Retinal pigment epithelial cell (primary cell): ENCODE measurements around the gene PIH1D1.

ENCODE experiments used
- DNase-seq: peaks from one replicate; pipeline ENCODE4 v3.0.0-alpha.2; 2010; ENCODE audit warnings: low read depth
- H3K4me3 ChIP-seq: 2 replicates; pipeline ENCODE4 v1.5.1; 2011; ENCODE audit warnings: mild to moderate bottlenecking, low read length, control low read depth, moderate library complexity
- CTCF ChIP-seq: conservative IDR thresholded peaks from 2 replicates; pipeline ENCODE4 v1.5.1; 2011; ENCODE audit warnings: low read depth, low read length, control low read depth, inconsistent platforms

PIH1D1 gene

GRCh38 chr19:49421878-49422202 lies 29.8 kb downstream of the PIH1D1 start:
- H3K4me3 ChIP-seq = no peak overlapping the region
- no peak for TF ChIP-seq CTCF
- DNase-seq = no peak

- no peak for TF ChIP-seq CTCF
- peak overlapping the region; percentile 12 for H3K4me3 ChIP-seq
- no peak for DNase-seq
Observed at GRCh38 chr19:49421039-49421877, 30.4 kb downstream of the PIH1D1 start.

- no peak overlapping the region for H3K4me3 ChIP-seq
- TF ChIP-seq CTCF = no peak
- DNase-seq = no peak
Observed at GRCh38 chr19:49420227-49420626, 31.4 kb downstream of the PIH1D1 start.

GRCh38 chr19:49419173-49419572 lies 32.4 kb downstream of the PIH1D1 start:
- TF ChIP-seq CTCF = no peak
- DNase-seq = no peak
- no peak overlapping the region for H3K4me3 ChIP-seq

GRCh38 chr19:49418511-49418910 lies 33.1 kb downstream of the PIH1D1 start:
- no peak for TF ChIP-seq CTCF
- no peak for DNase-seq
- H3K4me3 ChIP-seq = no peak overlapping the region

GRCh38 chr19:49417088-49417487 lies 34.5 kb downstream of the PIH1D1 start:
- H3K4me3 ChIP-seq = no peak overlapping the region
- TF ChIP-seq CTCF = no peak
- no peak for DNase-seq

GRCh38 chr19:49415810-49416200 lies 35.8 kb downstream of the PIH1D1 start:
- no peak overlapping the region for H3K4me3 ChIP-seq
- TF ChIP-seq CTCF = no peak
- DNase-seq = no peak
